Pancreas (tissue), 10 donors: Measurements from ENCODE around the gene SSH3. TPM values are rescaled to one million over a fixed set of nuclear protein-coding genes. Genes with fewer than 3 reads are reported as not detected.
"Not testable (repeated sequence)": the region's sequence is repeated elsewhere in the genome, so short reads cannot be mapped to it uniquely, and the experiment has no call there.

ENCODE experiments used
- ATAC-seq, 4 donors: fragments of 200-7000 bp; cut with Tn5 transposase; one replicate each; pipeline versions ENCODE4 v1.8.0 to v1.9.1; 2020; ENCODE audit warnings: mild to moderate bottlenecking in 4 of 4, moderate library complexity in 4 of 4
- DNase-seq, 6 donors: peaks; one replicate each; pipeline ENCODE4 v3.0.0-alpha.2; 2020
- FAIRE-seq: peaks from 2 replicates; lab custom pipeline; 2012; peaks lifted over from hg19 to GRCh38; lab: Jason Lieb, UNC
- H3K27ac ChIP-seq, 4 donors: fragments of 200-600 bp; sonication (generic); 1 replicate in 3 of 4; 2 replicates in 1 of 4; pipeline versions ENCODE4 v1.5.0 to v1.8.0; 2020
- H3K27me3 ChIP-seq, 4 donors: fragments of 200-600 bp; one replicate each; pipeline ENCODE4 v1.8.0; 2021
- H3K36me3 ChIP-seq, 3 donors: fragments of 200-600 bp; sonication (generic) in 1 of 3; one replicate each; pipeline versions ENCODE4 v1.5.0 to v1.8.0; 2020 to 2021
- H3K4me1 ChIP-seq, 3 donors: fragments of 200-600 bp; one replicate each; pipeline ENCODE4 v1.8.0; 2021
- H3K4me3 ChIP-seq, 4 donors: fragments of 200-600 bp; sonication (generic) in 2 of 4; one replicate each; pipeline versions ENCODE4 v1.5.0 to v1.8.0; 2020 to 2021
- H3K9me3 ChIP-seq, 4 donors: fragments of 200-600 bp; one replicate each; pipeline ENCODE4 v1.8.0; 2021
- CTCF ChIP-seq, 4 donors: fragments of 200-600 bp; sonication (generic) in 3 of 4; IDR thresholded peaks; one replicate each; pipeline versions ENCODE4 v1.5.0 to v1.8.0; 2021; ENCODE audit warnings: antibody characterized with exemption in 4 of 4
- WGBS, 2 donors: extraction: QIAGEN DNeasy Blood & Tissue Kit; methylation state at CpG; one replicate each; pipeline ENCODE4 v1.1.7; 2013; 5-methylcytosine and 5-hydroxymethylcytosine counted together
- intact Hi-C, 3 donors: fragments of 100-400 bp; cut with DNase I; formaldehyde crosslinking; loops; one replicate each; pipeline versions ENCODE4 v1.11.1 to v1.14.2; 2022
- polyA plus RNA-seq, 2 donors: library from polyadenylated mRNA; stranded (reverse); fragments of 200-250 nt; gene quantifications; one replicate each; pipeline ENCODE4 v1.2.3, GENCODE V29; 2013
- total RNA-seq, 6 donors: library from RNA; stranded (reverse); fragmentation: NEBNext Ultra II Directional in 4 of 6; extraction: Animal tissue kit (Norgen Biotek cat#: 25700) in 4 of 6; gene quantifications; one replicate each; pipeline versions ENCODE4 v1.2.1 to v1.2.4, GENCODE V29; 2021 to 2023
- donor health status: healthy with polysubstance abuse.
- donor health status: DM: no; HTN: no; CAD: no; lungs with moderate emphysema.
- donor health status: DM: no; HTN: no; CAD: no.
- donor health status: control.
- donor health status: control.
- donor health status: Bipolar disorder and iron deficiency.
- donor health status: DM: yes; HTN: yes; CAD: no.
- donor health status: DM: no; HTN: no; CAD: no.
- donor health status: DM: no; HTN: no; CAD: no.
- donor health status: DM: yes; HTN: yes; CAD: no.

The SSH3 gene
- total and polyA plus RNA-seq, 8 donors = 15.2 to 29.2 (median 23.3) TPM

DNA sequence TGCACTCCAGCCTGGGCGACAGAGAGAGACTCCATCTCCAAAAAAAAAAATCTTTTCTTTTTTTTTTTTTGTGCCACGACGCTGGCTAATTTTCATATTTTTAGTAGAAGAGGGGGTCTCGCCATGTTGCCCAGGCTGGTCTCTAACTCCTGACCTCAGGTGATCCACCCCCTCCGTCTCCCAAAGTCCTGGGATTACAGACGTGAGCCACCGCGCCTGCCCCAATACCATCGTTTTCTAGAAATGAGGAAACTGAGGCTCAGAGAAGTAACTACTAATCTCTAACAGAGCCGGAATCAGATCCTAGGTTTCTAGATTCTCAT is 13.5 kb downstream of the SSH3 start:
- Histone ChIP-seq H3K27ac (peak overlapping the region; percentile 77 to 98 (median 85)), H3K9me3 (no peaks in the 10 kb centered on the region), H3K4me1 (peaks cover 0 to 13% (median 6%) of the 10 kb centered on the region in 3 donors), H3K36me3 (no peaks in the 10 kb centered on the region), H3K27me3 (no peaks in the 10 kb centered on the region), H3K4me3 (peak overlapping the region; percentile 73 to 96 (median 76))
- ATAC-seq (peak in 2 of 4 donors; percentile 1), FAIRE-seq (no peak), DNase-seq (no peak)
- intact Hi-C loops = loop anchor here in 1 of 3 donors (10.0 kb wide), 1 partner anchor 232 kb away; no protein-coding TSS in a partner anchor
- no peak for TF ChIP-seq CTCF (IDR thresholded peaks at IDR 0.05)
- WGBS, 2 donors = 0% methylated on average over 10 of the region's 10 CpGs

- peak; percentile 90 to 95 (median 90) for ATAC-seq
- DNase-seq = peak; percentile 95 to 99 (median 98)
- WGBS, 2 donors = 0 to 1% methylated on average over 54 to 55 of the region's 55 CpGs
- peak; percentile 79 to 88 (median 82) for TF ChIP-seq CTCF (IDR thresholded peaks at IDR 0.05)
- peak overlapping the region; percentile 73 to 96 (median 76) for H3K4me3 ChIP-seq
- H3K4me1 ChIP-seq = peaks cover 0 to 13% (median 6%) of the 10 kb centered on the region in 3 donors
- FAIRE-seq = no peak
- no peaks in the 10 kb centered on the region for H3K27me3 ChIP-seq
- H3K36me3 ChIP-seq = no peaks in the 10 kb centered on the region
- intact Hi-C loops = loop anchor here in 1 of 3 donors (10.0 kb wide), 1 partner anchor 233 kb away; no protein-coding TSS in a partner anchor
- no peaks in the 10 kb centered on the region for H3K9me3 ChIP-seq
- peak overlapping the region; percentile 77 to 98 (median 85) for H3K27ac ChIP-seq
Observed at GRCh38 chr11:67317205-67317887, 14.0 kb downstream of the SSH3 start.

DNA sequence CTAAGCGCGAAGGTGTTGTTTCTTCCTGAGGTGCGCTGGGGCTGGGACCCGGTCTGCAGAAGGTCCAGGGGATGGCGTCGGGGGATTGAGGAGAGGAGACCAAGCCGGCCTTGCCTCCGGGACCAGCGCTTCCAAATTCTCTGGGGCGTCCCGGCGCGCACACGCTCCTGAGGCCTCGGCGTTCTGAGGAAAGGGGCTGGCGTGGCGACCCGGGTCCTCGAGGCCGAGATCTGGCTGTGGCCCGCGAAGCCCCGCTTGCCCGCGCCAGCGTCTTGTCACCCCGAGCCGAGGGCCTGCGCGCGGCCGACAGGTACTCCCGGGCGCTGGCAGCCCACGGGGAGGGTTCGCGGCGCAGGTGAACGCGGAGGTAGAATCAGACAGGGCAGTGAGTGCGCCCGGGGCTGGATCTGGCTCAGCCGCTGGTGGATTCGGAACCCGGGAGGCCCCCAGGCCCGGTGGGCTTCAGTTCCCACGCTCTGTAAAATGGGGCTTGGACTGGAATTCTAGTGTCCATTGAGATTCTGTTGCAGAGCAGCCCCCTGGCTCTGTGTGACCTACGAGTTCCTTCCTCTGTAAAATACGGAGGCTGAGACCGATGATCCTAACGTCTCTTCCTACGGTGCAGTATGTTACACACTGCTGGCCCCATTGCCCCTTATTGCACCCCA is 14.7 kb downstream of the SSH3 start:
- H3K27me3 ChIP-seq = no peaks in the 10 kb centered on the region
- 0% methylated on average over 51 to 53 of the region's 53 CpGs for WGBS, 2 donors
- TF ChIP-seq CTCF (IDR thresholded peaks at IDR 0.05) = no peak
- FAIRE-seq = no peak
- peak in 3 of 6 donors; percentile 70 to 89 (median 80) for DNase-seq
- H3K4me1 ChIP-seq = peaks cover 0 to 13% (median 6%) of the 10 kb centered on the region in 3 donors
- H3K9me3 ChIP-seq = no peaks in the 10 kb centered on the region
- intact Hi-C loops = loop anchor here in 1 of 3 donors (10.0 kb wide), 1 partner anchor 233 kb away; no protein-coding TSS in a partner anchor
- H3K4me3 ChIP-seq = peak overlapping the region; percentile 73 to 96 (median 76)
- H3K27ac ChIP-seq = peak overlapping the region; percentile 77 to 98 (median 85)
- peak; percentile 45 to 64 (median 58) for ATAC-seq
- no peaks in the 10 kb centered on the region for H3K36me3 ChIP-seq

DNA sequence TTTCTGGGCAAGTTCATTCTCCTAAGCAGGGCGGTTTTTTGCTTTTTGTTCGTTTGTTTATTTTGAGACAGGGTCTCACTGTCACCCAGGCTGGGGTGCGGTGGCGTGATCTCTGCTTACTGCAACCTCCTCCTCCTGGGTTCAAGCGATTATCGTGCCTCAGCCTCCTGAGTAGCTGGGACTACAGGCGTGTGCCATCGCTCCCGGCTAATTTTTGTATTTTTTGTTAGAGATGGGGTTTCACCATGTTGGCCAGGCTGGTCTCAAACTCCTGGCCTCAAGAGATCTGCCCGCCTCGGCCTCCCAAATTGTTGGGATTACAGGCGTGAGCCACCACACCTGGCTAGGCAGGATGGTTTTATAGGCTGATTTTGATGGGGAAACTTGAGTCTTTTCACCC is 15.5 kb downstream of the SSH3 start:
- intact Hi-C loops = loop anchor here in 1 of 3 donors (10.0 kb wide), 1 partner anchor 234 kb away; no protein-coding TSS in a partner anchor
- not testable (repeated sequence) for H3K27ac ChIP-seq, FAIRE-seq, ATAC-seq, DNase-seq, H3K9me3 ChIP-seq, H3K36me3 ChIP-seq, H3K27me3 ChIP-seq
- WGBS, 2 donors = 77 to 84% methylated on average over 12 of the region's 12 CpGs
- Histone ChIP-seq H3K4me1 (peaks cover 0 to 13% (median 6%) of the 10 kb centered on the region in 3 donors), H3K4me3 (peak overlapping the region in 1 of 4 donors; percentile 78)

DNA sequence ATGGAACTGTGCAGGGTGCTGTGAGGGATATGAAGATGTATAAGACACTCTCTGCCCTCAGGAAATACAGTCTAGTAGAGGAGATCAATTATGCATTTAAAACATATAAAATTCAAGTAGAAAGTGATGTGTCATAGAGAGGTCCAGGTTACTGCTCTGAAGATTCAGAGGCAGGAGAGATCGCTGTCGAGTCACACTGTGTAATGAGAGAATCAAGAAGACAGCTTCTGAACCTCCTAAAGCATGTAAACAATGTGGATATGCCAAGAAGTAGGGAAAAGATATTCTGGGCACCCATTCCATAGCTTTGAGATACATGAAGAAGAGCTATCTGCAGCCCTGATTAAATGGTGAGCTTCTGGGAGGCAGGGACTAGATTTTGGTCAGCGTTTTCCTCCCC is 16.7 kb downstream of the SSH3 start:
- no peak for TF ChIP-seq CTCF (IDR thresholded peaks at IDR 0.05)
- H3K4me3 ChIP-seq = no peak overlapping the region
- H3K27me3 ChIP-seq = no peaks in the 10 kb centered on the region
- H3K36me3 ChIP-seq = no peaks in the 10 kb centered on the region
- H3K27ac ChIP-seq = no peak overlapping the region
- peaks cover 0 to 13% (median 6%) of the 10 kb centered on the region in 3 donors for H3K4me1 ChIP-seq
- DNase-seq = no peak
- no peaks in the 10 kb centered on the region for H3K9me3 ChIP-seq
- 82 to 89% methylated on average over 3 of the region's 3 CpGs for WGBS, 2 donors
- intact Hi-C loops = no loop called here
- FAIRE-seq = no peak
- ATAC-seq = no peak
